GM18498 (cell line): ENCODE measurements around the gene KIAA0040.

Experiments used
- ATAC-seq: cut with Tn5 transposase; IDR thresholded peaks from one replicate; pipeline ENCODE4 v1.9.1; 2021; ENCODE audit warnings: mild to moderate bottlenecking, moderate library complexity; ENCODE audit not compliant: unreplicated experiment

Gene KIAA0040

DNA sequence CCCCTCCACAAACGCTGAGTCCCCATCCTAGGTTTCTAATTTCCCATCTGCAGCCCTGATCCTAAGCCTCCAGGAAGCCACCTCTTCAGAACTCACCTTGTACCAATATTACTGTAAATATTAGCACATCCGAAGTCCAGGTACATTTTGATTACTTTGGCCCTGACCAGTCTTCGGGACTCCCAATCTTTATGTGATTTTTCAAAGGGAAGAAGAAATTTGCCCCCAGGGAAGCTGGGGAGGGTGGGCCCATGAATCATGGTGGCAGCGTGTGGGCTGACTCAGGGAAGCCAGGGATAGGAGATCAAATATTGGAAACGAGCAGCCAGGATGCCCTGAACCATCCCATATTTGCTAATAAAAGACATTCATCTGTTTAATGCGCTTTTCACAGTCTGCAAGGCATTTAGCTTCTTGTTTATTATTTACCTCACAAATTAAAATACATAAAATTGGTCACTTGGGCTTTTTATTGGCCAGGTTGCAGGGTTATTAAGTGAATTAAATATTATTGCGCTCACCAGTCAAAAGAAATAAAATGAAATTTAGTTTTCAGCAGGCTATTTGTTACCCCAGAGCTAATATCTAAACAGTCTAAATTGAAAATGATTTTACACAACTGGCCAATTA, 46.6 kb downstream of the KIAA0040 start:
- no peak for ATAC-seq

DNA sequence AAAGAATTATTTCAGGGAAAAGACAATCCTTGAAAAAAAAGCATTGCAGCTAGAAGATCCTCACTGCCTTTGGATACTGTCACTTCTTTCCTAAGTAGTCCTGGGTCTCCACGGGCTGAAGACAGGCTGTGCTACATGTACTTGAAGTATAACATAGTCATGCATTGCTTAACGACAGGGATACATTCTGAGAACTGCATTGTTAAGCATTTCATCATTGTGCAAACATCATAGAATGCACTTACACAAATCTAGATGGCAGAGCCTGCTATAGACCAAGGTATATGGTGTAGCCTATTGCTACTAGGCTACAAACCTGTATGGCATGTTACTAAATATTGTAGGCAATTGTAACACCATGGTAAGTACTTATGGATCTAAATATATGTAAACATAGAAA, 54.0 kb downstream of the KIAA0040 start:
- ATAC-seq: no peak

GRCh38 chr1:175137369-175137768, 55.2 kb downstream of the KIAA0040 start:
- no peak for ATAC-seq

DNA sequence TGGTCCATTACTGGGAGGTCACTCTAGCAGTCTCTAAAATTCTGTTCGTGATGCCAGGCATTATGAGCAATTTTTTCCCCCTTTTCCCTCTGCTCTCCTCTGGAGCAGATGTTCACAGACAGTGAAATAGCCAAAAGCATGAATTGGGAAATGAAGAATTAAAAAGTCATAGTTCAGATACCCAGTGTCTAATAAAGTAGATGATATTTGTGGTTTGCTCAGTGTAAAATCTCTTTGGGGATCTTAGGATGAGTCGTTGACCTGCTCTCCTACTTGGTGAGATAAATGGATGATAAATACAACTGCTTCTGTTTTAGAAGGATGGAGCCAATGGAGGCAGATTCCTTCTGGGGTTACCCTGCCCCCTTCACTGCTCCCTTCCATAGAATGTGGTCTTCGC, 56.3 kb downstream of the KIAA0040 start:
- no peak for ATAC-seq

DNA sequence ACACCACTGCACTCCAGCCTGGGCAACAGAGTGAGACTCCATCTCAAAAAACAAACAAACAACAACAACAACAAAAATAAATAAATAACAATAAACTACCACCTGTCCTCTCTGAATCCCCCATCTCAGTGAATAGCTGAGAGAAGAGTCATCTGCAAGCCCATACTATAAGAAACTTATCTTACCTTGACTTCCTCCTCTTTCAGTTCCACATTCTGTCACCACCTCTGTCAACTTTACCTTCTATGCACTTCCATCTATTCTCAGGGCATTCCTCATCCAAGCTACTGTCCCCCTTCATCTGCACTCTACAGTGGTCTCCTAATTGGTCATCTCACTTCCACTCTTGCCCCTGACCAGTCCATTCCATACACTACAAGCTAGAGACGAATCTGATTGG, 58.1 kb downstream of the KIAA0040 start:
- ATAC-seq: no peak

GRCh38 chr1:175133673-175134435, 58.7 kb downstream of the KIAA0040 start:
- ATAC-seq: no peak

- no peak for ATAC-seq
Measured at GRCh38 chr1:175132436-175132835, 60.1 kb downstream of the KIAA0040 start.

DNA sequence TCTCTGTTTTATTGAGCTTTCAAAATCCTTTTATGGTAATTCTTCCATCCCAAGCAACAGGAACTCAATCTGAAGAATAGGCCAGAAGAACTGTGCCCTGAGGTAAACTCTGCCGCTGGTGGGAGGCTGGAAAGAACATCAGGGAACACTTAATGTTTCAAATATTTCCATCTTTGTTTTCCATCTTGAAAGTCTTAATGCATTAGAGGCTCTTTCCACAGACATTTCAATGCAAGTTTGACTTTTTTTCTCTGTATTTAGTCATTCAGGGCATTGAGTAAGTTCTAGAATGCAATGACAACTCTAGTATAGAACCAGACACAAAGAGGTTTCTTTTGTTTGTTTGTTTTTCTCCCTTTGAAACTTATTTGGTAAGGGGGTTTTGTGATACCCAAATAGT, 61.5 kb downstream of the KIAA0040 start:
- ATAC-seq: no peak

DNA sequence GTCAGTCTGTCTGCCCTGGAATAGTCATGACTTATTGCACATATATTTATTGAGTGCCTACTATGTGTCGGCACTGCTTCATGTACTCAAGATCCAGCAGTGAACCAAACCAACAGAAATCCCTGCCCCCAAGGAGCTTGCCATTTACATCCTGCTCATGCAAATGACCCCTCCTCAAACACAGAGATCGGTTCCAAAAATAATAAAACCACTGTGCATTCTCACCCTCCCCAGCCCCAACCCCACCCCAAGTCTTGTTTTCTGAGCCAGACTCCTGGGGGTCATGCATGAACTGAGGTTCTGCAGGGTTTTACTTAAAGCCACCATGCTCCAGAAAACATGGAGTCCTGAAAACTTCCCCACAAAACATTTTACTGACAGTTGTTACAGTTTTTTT, 61.9 kb downstream of the KIAA0040 start:
- ATAC-seq: peak; percentile 50

GRCh38 chr1:175129997-175130648, 62.5 kb downstream of the KIAA0040 start:
- ATAC-seq: no peak

DNA sequence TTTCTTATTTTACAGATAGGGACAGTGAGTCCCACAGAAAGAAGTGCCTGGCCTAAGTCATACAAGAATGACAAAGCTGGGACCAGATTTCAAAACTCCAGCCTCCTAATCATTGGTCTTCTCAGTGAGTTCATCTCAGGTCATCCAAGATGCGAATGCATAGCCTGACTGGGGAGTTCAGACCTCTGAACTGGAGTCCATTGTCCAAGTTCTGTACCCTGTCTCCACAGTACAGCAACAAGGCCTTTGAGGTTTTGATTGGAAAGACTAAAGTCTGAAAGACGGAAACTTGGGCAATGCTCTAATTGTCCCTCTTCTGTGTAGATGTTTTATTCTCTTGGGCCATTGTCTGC, 63.0 kb downstream of the KIAA0040 start:
- no peak for ATAC-seq

DNA sequence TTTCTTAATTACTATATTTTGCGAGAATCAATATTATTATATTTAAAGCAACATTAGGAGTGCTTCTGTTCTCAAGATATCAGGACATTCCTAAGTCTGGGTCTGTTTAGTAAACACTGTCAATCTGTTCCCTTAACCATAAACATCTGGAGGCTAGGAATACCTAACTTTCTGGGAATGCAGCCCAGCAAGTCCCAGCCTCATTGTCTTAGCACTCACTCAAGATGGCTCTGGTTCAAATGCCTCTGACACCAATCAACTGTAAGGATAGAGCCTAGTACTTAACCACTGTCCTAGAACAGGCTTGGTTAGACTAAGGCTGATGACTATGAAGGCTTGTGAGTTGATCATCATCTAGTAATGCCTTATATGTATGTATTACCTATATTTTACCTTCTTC, 63.4 kb downstream of the KIAA0040 start:
- no peak for ATAC-seq

DNA sequence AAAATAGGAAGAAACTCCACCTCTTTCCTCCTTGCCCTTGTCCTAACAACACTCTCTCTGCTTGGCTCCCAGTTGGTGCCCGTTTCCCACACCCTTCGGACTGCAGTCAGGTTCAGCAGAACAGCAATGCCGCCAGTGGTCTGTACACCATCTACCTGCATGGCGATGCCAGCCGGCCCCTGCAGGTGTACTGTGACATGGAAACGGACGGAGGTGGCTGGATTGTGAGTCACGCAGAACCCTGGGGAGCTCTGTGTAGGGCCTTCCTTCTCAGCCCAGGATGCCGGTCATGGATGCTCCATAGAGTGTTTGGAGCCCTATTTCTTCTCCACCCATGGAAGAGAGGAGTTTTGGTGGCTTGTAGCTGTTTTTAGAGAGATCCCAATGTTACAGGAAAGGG, 64.1 kb downstream of the KIAA0040 start:
- no peak for ATAC-seq

- ATAC-seq: no peak
Measured at GRCh38 chr1:175127565-175127964, 65.0 kb downstream of the KIAA0040 start.

- no peak for ATAC-seq
Measured at GRCh38 chr1:175126347-175126746, 66.2 kb downstream of the KIAA0040 start.

GRCh38 chr1:175124861-175125260, 67.7 kb downstream of the KIAA0040 start:
- ATAC-seq: no peak

DNA sequence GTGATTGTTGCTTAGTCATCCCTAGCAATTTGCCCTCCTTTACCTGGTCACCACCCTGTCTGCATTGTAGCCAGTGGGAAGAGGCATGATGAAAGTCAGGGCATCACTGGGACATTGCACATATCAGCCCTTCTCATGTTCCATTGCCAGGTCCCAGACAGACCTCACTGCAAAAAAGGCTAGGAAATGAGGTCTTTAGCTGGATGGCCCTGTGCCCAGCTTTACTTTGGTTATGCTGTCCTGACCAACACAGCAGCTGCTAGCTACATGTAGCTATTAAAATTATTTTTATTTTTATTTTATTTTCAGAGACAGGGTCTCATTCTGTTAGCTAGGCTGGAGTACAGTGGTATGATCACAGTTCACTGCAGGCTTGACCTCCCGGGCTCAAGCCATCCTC, 72.1 kb downstream of the KIAA0040 start:
- ATAC-seq: no peak

- no peak for ATAC-seq
Measured at GRCh38 chr1:175118375-175119367, 73.9 kb downstream of the KIAA0040 start.

DNA sequence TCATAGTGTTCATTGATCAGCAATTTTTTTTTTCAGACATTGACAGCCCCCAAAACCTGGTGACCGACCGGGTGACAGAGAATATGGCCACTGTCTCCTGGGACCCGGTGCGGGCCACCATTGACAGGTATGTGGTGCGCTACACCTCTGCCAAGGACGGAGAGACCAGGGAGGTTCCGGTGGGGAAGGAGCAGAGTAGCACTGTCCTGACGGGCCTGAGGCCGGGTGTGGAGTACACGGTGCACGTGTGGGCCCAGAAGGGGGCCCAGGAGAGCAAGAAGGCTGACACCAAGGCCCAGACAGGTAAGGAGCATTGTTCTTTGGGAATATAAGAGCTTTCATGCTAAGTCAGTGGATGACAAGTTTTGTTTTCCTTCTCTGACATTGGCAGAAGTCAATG, 75.7 kb downstream of the KIAA0040 start:
- ATAC-seq: no peak

- no peak for ATAC-seq
Measured at GRCh38 chr1:175116210-175116798, 76.3 kb downstream of the KIAA0040 start.

- no peak for ATAC-seq
Measured at GRCh38 chr1:175114996-175115395, 77.6 kb downstream of the KIAA0040 start.
